OCI-LY7 (cell line): Measurements from ENCODE around the gene RAD51B. TPM values are rescaled to one million over a fixed set of nuclear protein-coding genes. Genes with fewer than 3 reads are reported as not detected.

ENCODE experiments used
- BruUV-seq: library from RNA; stranded (reverse); fragments of 400-500 nt; replicated peaks from 2 replicates; lab custom pipeline; 2021; lab: Mats Ljungman, UMichigan
- CTCF ChIA-PET: fragments of 300-600 bp; sonication (Branson Sonifier 250); formaldehyde crosslinking; loops from one replicate; lab custom pipeline; 2022; ENCODE audit warnings: antibody characterized with exemption; ENCODE audit not compliant: unreplicated experiment; lab: Charles Lee
- POLR2A ChIA-PET: fragments of 300-600 bp; sonication (Branson Sonifier 250); formaldehyde crosslinking; loops from one replicate; lab custom pipeline; 2022; ENCODE audit warnings: antibody characterized with exemption; lab: Charles Lee
- DNase-seq: peaks from one replicate; pipeline ENCODE4 v3.0.0-alpha.2; 2015; ENCODE audit warnings: low spot score
- H2AFZ ChIP-seq: fragments of 200-600 bp; sonication (generic), shearing (Covaris generic); 2 replicates; pipeline ENCODE4 v1.6.1; 2014; ENCODE audit warnings: mild to moderate bottlenecking, antibody characterized with exemption, low read length, moderate library complexity
- H3K27ac ChIP-seq: fragments of 200-600 bp; sonication (generic); 2 replicates; pipeline ENCODE4 v1.5.1; 2014; ENCODE audit warnings: mixed run types, low read depth, mild to moderate bottlenecking, moderate library complexity, low read length, inconsistent platforms; ENCODE audit not compliant: poor library complexity, severe bottlenecking
- H3K36me3 ChIP-seq: fragments of 200-600 bp; sonication (generic); 2 replicates; pipeline ENCODE4 v1.6.1; 2014; ENCODE audit warnings: mild to moderate bottlenecking, antibody characterized with exemption, low read length, moderate library complexity, mixed read lengths; ENCODE audit not compliant: insufficient read depth
- H3K4me1 ChIP-seq: fragments of 200-600 bp; sonication (generic); 2 replicates; pipeline ENCODE4 v1.5.1; 2014; ENCODE audit warnings: mild to moderate bottlenecking, low read length; ENCODE audit not compliant: insufficient read depth, poor library complexity, severe bottlenecking
- H3K4me2 ChIP-seq: fragments of 200-600 bp; sonication (generic); 2 replicates; pipeline ENCODE4 v1.6.1; 2014; ENCODE audit warnings: mild to moderate bottlenecking, low read length
- H3K4me3 ChIP-seq: fragments of 200-600 bp; sonication (generic); 2 replicates; pipeline ENCODE4 v1.5.1; 2014; ENCODE audit warnings: mild to moderate bottlenecking, low read depth, low read length; ENCODE audit not compliant: poor library complexity, severe bottlenecking
- H3K79me2 ChIP-seq: fragments of 200-600 bp; sonication (generic); 2 replicates; pipeline ENCODE4 v1.6.1; 2016; ENCODE audit warnings: low read depth, mild to moderate bottlenecking, low read length, moderate library complexity, mixed read lengths; ENCODE audit not compliant: insufficient read depth
- H3K9me2 ChIP-seq: fragments of 200-600 bp; sonication (generic); 2 replicates; pipeline ENCODE4 v1.6.1; 2016; ENCODE audit warnings: mild to moderate bottlenecking, low read length, mixed read lengths; ENCODE audit not compliant: insufficient read depth
- H3K9me3 ChIP-seq: fragments of 200-600 bp; sonication (generic); 2 replicates; pipeline ENCODE4 v1.6.1; 2014; ENCODE audit warnings: mild to moderate bottlenecking, mixed run types, low read length, mixed read lengths
- H4K20me1 ChIP-seq: fragments of 200-600 bp; sonication (generic); 2 replicates; pipeline ENCODE4 v1.6.1; 2014; ENCODE audit warnings: mild to moderate bottlenecking, antibody characterized with exemption, low read length, moderate library complexity, mixed read lengths; ENCODE audit not compliant: insufficient read depth
- EZH2phosphoT487 ChIP-seq: fragments of 200-600 bp; sonication (generic); IDR thresholded peaks from 2 replicates; pipeline ENCODE4 v1.6.1; 2018; ENCODE audit warnings: low read depth, borderline replicate concordance, mild to moderate bottlenecking, mixed run types, antibody characterized with exemption, low read length, moderate library complexity, mixed read lengths
- intact Hi-C: fragments of 100-400 bp; cut with micrococcal nuclease; formaldehyde crosslinking; loops from one replicate; pipeline ENCODE4 v1.10.0; 2022; ENCODE audit not compliant: unreplicated experiment
- total RNA-seq, 2 experiments: library from RNA; depleted of rRNA in 1 of 2; stranded (reverse); fragments of >200 nt in 1 of 2; shearing (Covaris generic) in 1 of 2; gene quantifications; 2 replicates each; pipeline ENCODE4 v1.2.3, GENCODE V29; 2014 to 2022
- TF ChIP-seq, protein P1 (sequence below): fragments of 200-600 bp; sonication (generic); conservative IDR thresholded peaks from 2 replicates; pipeline ENCODE4 v1.5.1; 2014; ENCODE audit warnings: mild to moderate bottlenecking, antibody characterized with exemption, low read length, moderate library complexity, mixed read lengths

The RAD51B gene
- total RNA-seq, 2 experiments from 2014 or later, result 41.4 to 89.9 TPM

DNA sequence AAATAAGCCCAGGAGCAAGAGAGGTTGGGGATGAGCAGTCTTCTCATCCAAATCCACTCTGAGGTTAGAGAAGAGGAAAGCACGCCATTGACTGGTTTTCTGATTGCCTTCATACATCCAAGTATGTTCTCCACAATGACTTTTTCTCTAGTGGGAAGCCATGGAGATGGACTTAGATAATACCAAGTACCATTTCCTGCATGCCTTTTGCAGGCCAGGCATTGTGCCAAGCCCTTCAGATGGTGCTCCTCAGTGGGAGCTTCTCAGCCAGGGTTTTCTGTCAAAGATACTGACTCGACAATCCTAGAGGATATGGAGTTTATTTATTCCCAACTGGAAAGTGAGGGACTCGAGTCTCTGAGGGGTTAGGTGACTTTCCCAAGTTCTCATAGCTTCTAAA is 755.3 kb downstream of the RAD51B start:
- TF ChIP-seq EZH2phosphoT487, result no peak
- TF ChIP-seq, protein P1, sequence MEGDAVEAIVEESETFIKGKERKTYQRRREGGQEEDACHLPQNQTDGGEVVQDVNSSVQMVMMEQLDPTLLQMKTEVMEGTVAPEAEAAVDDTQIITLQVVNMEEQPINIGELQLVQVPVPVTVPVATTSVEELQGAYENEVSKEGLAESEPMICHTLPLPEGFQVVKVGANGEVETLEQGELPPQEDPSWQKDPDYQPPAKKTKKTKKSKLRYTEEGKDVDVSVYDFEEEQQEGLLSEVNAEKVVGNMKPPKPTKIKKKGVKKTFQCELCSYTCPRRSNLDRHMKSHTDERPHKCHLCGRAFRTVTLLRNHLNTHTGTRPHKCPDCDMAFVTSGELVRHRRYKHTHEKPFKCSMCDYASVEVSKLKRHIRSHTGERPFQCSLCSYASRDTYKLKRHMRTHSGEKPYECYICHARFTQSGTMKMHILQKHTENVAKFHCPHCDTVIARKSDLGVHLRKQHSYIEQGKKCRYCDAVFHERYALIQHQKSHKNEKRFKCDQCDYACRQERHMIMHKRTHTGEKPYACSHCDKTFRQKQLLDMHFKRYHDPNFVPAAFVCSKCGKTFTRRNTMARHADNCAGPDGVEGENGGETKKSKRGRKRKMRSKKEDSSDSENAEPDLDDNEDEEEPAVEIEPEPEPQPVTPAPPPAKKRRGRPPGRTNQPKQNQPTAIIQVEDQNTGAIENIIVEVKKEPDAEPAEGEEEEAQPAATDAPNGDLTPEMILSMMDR, result no peak
- CTCF ChIA-PET, result interaction anchor here (0.6 kb wide), 1 partner anchor 21 kb away, joined by 3 read pairs; no protein-coding TSS in a partner anchor
- no peak for DNase-seq
- Histone ChIP-seq H3K4me2 (no peak overlapping the region), H3K27ac (no peak overlapping the region), H2AFZ (no peak overlapping the region), H4K20me1 (no peaks in the 10 kb centered on the region), H3K9me3 (no peaks in the 10 kb centered on the region), H3K36me3 (no peaks in the 10 kb centered on the region), H3K79me2 (no peaks in the 10 kb centered on the region), H3K4me3 (no peak overlapping the region), H3K4me1 (no peaks in the 10 kb centered on the region), H3K9me2 (no peaks in the 10 kb centered on the region)
- BruUV-seq, result no TSS peak
- intact Hi-C loops, result no loop called here
- POLR2A ChIA-PET, result no interaction called here

DNA sequence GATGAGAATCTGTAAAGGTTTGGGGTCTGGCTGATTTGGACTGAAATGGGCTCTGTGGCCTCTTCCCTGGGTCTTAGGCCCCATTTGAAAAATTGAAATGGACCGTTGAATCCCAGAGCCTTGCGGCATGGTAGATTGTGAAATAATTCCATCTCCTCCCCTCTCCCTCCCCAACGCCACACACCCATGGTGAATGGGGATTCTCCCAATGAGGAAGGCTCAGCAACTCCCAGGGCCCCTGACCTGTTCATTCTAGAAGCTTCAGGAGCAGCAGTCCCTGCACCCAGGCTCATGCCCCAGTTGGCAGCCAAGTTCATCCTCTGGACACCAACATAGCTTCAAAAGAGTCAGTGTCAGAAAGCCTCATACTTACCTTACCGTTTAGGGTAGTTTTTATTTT is 755.8 kb downstream of the RAD51B start:
- no peaks in the 10 kb centered on the region for H3K9me3 ChIP-seq
- no peak for DNase-seq
- H2AFZ ChIP-seq, result no peak overlapping the region
- H3K79me2 ChIP-seq, result no peaks in the 10 kb centered on the region
- H3K27ac ChIP-seq, result no peak overlapping the region
- no TSS peak for BruUV-seq
- ChIA-PET CTCF (interaction anchor here (0.6 kb wide), 1 partner anchor 22 kb away, joined by 3 read pairs; no protein-coding TSS in a partner anchor), POLR2A (no interaction called here)
- intact Hi-C loops, result no loop called here
- TF ChIP-seq EZH2phosphoT487, result no peak
- H4K20me1 ChIP-seq, result no peaks in the 10 kb centered on the region
- no peak overlapping the region for H3K4me2 ChIP-seq
- H3K4me3 ChIP-seq, result no peak overlapping the region
- H3K4me1 ChIP-seq, result no peaks in the 10 kb centered on the region
- H3K9me2 ChIP-seq, result no peaks in the 10 kb centered on the region
- no peaks in the 10 kb centered on the region for H3K36me3 ChIP-seq

DNA sequence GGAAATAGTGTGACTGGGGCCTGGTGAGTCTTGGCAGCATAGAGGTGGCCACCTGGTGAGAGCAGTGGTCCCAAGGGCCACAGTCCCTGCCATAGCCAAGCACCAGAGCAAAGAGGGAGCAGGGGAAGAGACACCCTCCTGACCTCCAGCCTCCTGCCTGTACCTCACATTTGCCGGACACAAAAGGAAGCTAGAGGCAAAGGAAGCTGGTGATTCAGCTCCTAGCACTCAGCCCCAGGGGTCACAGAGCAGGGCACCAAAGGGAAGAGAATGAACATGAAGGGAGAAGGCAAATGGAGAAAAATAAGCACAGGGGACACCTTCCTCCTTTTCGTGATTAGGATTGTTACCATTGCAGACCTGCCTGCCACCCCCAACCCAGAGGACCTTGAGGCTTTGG is 756.5 kb downstream of the RAD51B start:
- H2AFZ ChIP-seq, result no peak overlapping the region
- BruUV-seq, result no TSS peak
- intact Hi-C loops, result no loop called here

More for the DNA sequence above, 756.5 kb downstream of the RAD51B start:
- Histone ChIP-seq H3K4me1 (no peaks in the 10 kb centered on the region), H3K9me3 (no peaks in the 10 kb centered on the region), H3K4me3 (no peak overlapping the region), H3K36me3 (no peaks in the 10 kb centered on the region), H3K79me2 (no peaks in the 10 kb centered on the region), H3K4me2 (no peak overlapping the region), H3K9me2 (no peaks in the 10 kb centered on the region), H4K20me1 (no peaks in the 10 kb centered on the region), H3K27ac (no peak overlapping the region)
- POLR2A ChIA-PET, result no interaction called here
- DNase-seq, result no peak
- CTCF ChIA-PET, result no interaction called here
- TF ChIP-seq EZH2phosphoT487, result no peak
- TF ChIP-seq, protein P1, result no peak
